Pancreas (tissue), 10 donors: ENCODE data around the gene FAM20C. TPM values are rescaled to one million over a fixed set of nuclear protein-coding genes. Genes with fewer than 3 reads are reported as not detected.

Experiments used
- ATAC-seq, 4 donors: fragments of 200-7000 bp; cut with Tn5 transposase; one replicate each; pipeline versions ENCODE4 v1.8.0 to v1.9.1; 2020; ENCODE audit warnings: mild to moderate bottlenecking in 4 of 4, moderate library complexity in 4 of 4
- DNase-seq, 6 donors: peaks; one replicate each; pipeline ENCODE4 v3.0.0-alpha.2; 2020
- FAIRE-seq: peaks from 2 replicates; lab custom pipeline; 2012; peaks lifted over from hg19 to GRCh38; lab: Jason Lieb, UNC
- H3K27ac ChIP-seq, 4 donors: fragments of 200-600 bp; sonication (generic); 1 replicate in 3 of 4; 2 replicates in 1 of 4; pipeline versions ENCODE4 v1.5.0 to v1.8.0; 2020
- H3K27me3 ChIP-seq, 4 donors: fragments of 200-600 bp; one replicate each; pipeline ENCODE4 v1.8.0; 2021
- H3K36me3 ChIP-seq, 3 donors: fragments of 200-600 bp; sonication (generic) in 1 of 3; one replicate each; pipeline versions ENCODE4 v1.5.0 to v1.8.0; 2020 to 2021
- H3K4me1 ChIP-seq, 3 donors: fragments of 200-600 bp; one replicate each; pipeline ENCODE4 v1.8.0; 2021
- H3K4me3 ChIP-seq, 4 donors: fragments of 200-600 bp; sonication (generic) in 2 of 4; one replicate each; pipeline versions ENCODE4 v1.5.0 to v1.8.0; 2020 to 2021
- H3K9me3 ChIP-seq, 4 donors: fragments of 200-600 bp; one replicate each; pipeline ENCODE4 v1.8.0; 2021
- CTCF ChIP-seq, 4 donors: fragments of 200-600 bp; sonication (generic) in 3 of 4; IDR thresholded peaks; one replicate each; pipeline versions ENCODE4 v1.5.0 to v1.8.0; 2021; ENCODE audit warnings: antibody characterized with exemption in 4 of 4
- WGBS, 2 donors: extraction: QIAGEN DNeasy Blood & Tissue Kit; methylation state at CpG; one replicate each; pipeline ENCODE4 v1.1.7; 2013; 5-methylcytosine and 5-hydroxymethylcytosine counted together
- intact Hi-C, 3 donors: fragments of 100-400 bp; cut with DNase I; formaldehyde crosslinking; loops; one replicate each; pipeline versions ENCODE4 v1.11.1 to v1.14.2; 2022
- polyA plus RNA-seq, 2 donors: library from polyadenylated mRNA; stranded (reverse); fragments of 200-250 nt; gene quantifications; one replicate each; pipeline ENCODE4 v1.2.3, GENCODE V29; 2013
- total RNA-seq, 6 donors: library from RNA; stranded (reverse); fragmentation: NEBNext Ultra II Directional in 4 of 6; extraction: Animal tissue kit (Norgen Biotek cat#: 25700) in 4 of 6; gene quantifications; one replicate each; pipeline versions ENCODE4 v1.2.1 to v1.2.4, GENCODE V29; 2021 to 2023
- donor health status: healthy with polysubstance abuse.
- donor health status: DM: no; HTN: no; CAD: no; lungs with moderate emphysema.
- donor health status: DM: no; HTN: no; CAD: no.
- donor health status: control.
- donor health status: control.
- donor health status: Bipolar disorder and iron deficiency.
- donor health status: DM: yes; HTN: yes; CAD: no.
- donor health status: DM: no; HTN: no; CAD: no.
- donor health status: DM: no; HTN: no; CAD: no.
- donor health status: DM: yes; HTN: yes; CAD: no.

FAM20C gene
- total and polyA plus RNA-seq, 8 donors: 8.9 to 43.1 (median 13.4) TPM

GRCh38 chr7:301291-302053 is 109.1 kb downstream of the FAM20C start:
- no peak for ATAC-seq
- Histone ChIP-seq H3K4me1 (no peaks in the 10 kb centered on the region), H3K4me3 (no peak overlapping the region), H3K27ac (no peak overlapping the region), H3K27me3 (no peaks in the 10 kb centered on the region), H3K9me3 (no peaks in the 10 kb centered on the region), H3K36me3 (no peaks in the 10 kb centered on the region)
- TF ChIP-seq CTCF (IDR thresholded peaks at IDR 0.05): no peak
- WGBS, 2 donors: 82 to 86% methylated on average over 34 of the region's 34 CpGs
- no peak for FAIRE-seq
- intact Hi-C loops: no loop called here
- peak in 2 of 6 donors; percentile 48 to 60 for DNase-seq

GRCh38 chr7:302054-302992 is 110.0 kb downstream of the FAM20C start:
- 82 to 93% methylated on average over 18 of the region's 18 CpGs for WGBS, 2 donors
- H3K27ac ChIP-seq: no peak overlapping the region
- H3K9me3 ChIP-seq: no peaks in the 10 kb centered on the region
- DNase-seq (peak in 2 of 6 donors; percentile 28 to 37), ATAC-seq (no peak), FAIRE-seq (no peak)
- H3K36me3 ChIP-seq: no peaks in the 10 kb centered on the region
- H3K27me3 ChIP-seq: no peaks in the 10 kb centered on the region
- no peaks in the 10 kb centered on the region for H3K4me1 ChIP-seq
- no peak for TF ChIP-seq CTCF (IDR thresholded peaks at IDR 0.05)
- intact Hi-C loops: no loop called here
- H3K4me3 ChIP-seq: no peak overlapping the region

- FAIRE-seq (no peak), DNase-seq (peak in 2 of 6 donors; percentile 35 to 39), ATAC-seq (no peak)
- intact Hi-C loops: no loop called here
- WGBS, 2 donors: 86 to 90% methylated on average over 11 of the region's 11 CpGs
- TF ChIP-seq CTCF (IDR thresholded peaks at IDR 0.05): no peak
- H3K4me1 ChIP-seq: no peaks in the 10 kb centered on the region
- H3K27me3 ChIP-seq: no peaks in the 10 kb centered on the region
- H3K9me3 ChIP-seq: no peaks in the 10 kb centered on the region
- no peaks in the 10 kb centered on the region for H3K36me3 ChIP-seq
- no peak overlapping the region for H3K4me3 ChIP-seq
- H3K27ac ChIP-seq: no peak overlapping the region
Observed at GRCh38 chr7:303425-303824, 111.1 kb downstream of the FAM20C start.

GRCh38 chr7:303884-304573 is 111.7 kb downstream of the FAM20C start:
- intact Hi-C loops: no loop called here
- H3K4me1 ChIP-seq: no peaks in the 10 kb centered on the region
- ATAC-seq (no peak), DNase-seq (peak in 2 of 6 donors; percentile 45 to 59), FAIRE-seq (no peak)
- H3K27ac ChIP-seq: no peak overlapping the region
- WGBS, 2 donors: 82 to 85% methylated on average over 24 of the region's 24 CpGs
- no peak overlapping the region for H3K4me3 ChIP-seq
- no peak for TF ChIP-seq CTCF (IDR thresholded peaks at IDR 0.05)
- H3K36me3 ChIP-seq: no peaks in the 10 kb centered on the region
- H3K9me3 ChIP-seq: no peaks in the 10 kb centered on the region
- no peaks in the 10 kb centered on the region for H3K27me3 ChIP-seq
